HepG2 (cell line): ENCODE results near the gene RASSF4. TPM values are rescaled to one million over a fixed set of nuclear protein-coding genes. Genes with fewer than 3 reads are reported as not detected.
A peak's percentile ranks its signal among the peaks of the same experiment; 100 is the strongest.

Experiments
- DPF2 ChIP-seq: sonication (generic); formaldehyde crosslinking; IDR thresholded peaks from 2 replicates; pipeline ENCODE4 v1.4.0; 2020; ENCODE audit warnings: mild to moderate bottlenecking, low read depth, missing genetic modification reagents, borderline replicate concordance
- KDM1A ChIP-seq: IDR thresholded peaks from 2 replicates; pipeline ENCODE4 v1.6.1; 2016; ENCODE audit warnings: missing compliant biosample characterization
- MEIS2 ChIP-seq: sonication (generic); formaldehyde crosslinking; IDR thresholded peaks from 2 replicates; pipeline ENCODE4 v1.9.0; 2021; ENCODE audit warnings: mild to moderate bottlenecking, missing genetic modification reagents
- REST ChIP-seq, 2 experiments: IDR thresholded peaks; 2 replicates each; pipeline ENCODE4 v1.6.1; 2011 to 2012; ENCODE audit warnings: low read length in 2 of 2, borderline replicate concordance in 1 of 2, low read depth in 1 of 2, mild to moderate bottlenecking in 1 of 2, moderate library complexity in 1 of 2
- RFX3 ChIP-seq: IDR thresholded peaks from 2 replicates; pipeline ENCODE4 v1.6.1; 2016; ENCODE audit warnings: missing biosample characterization, missing genetic modification reagents
- RXRB ChIP-seq: IDR thresholded peaks from 2 replicates; pipeline ENCODE4 v1.6.1; 2016; ENCODE audit warnings: borderline replicate concordance, missing genetic modification reagents, missing compliant biosample characterization
- SALL1 ChIP-seq: sonication (generic); formaldehyde crosslinking; IDR thresholded peaks from 2 replicates; pipeline ENCODE4 v1.8.0; 2022; ENCODE audit warnings: mild to moderate bottlenecking, missing genetic modification reagents
- YEATS4 ChIP-seq: sonication (generic); formaldehyde crosslinking; IDR thresholded peaks from 2 replicates; pipeline ENCODE4 v1.4.0; 2020; ENCODE audit warnings: missing genetic modification reagents, borderline replicate concordance
- ZBTB7B ChIP-seq: sonication (generic); formaldehyde crosslinking; IDR thresholded peaks from 2 replicates; pipeline ENCODE4 v1.4.0; 2020; ENCODE audit warnings: missing genetic modification reagents
- ZNF441 ChIP-seq: sonication (generic); formaldehyde crosslinking; IDR thresholded peaks from 2 replicates; pipeline ENCODE4 v1.7.0; 2021; ENCODE audit warnings: missing genetic modification reagents, borderline replicate concordance
- ZNF558 ChIP-seq: sonication (generic); formaldehyde crosslinking; IDR thresholded peaks from 2 replicates; pipeline ENCODE4 v1.9.0; 2022; ENCODE audit warnings: mild to moderate bottlenecking, missing genetic modification reagents, borderline replicate concordance
- ZNF652 ChIP-seq: IDR thresholded peaks from 2 replicates; pipeline ENCODE4 v1.6.1; 2016; ENCODE audit warnings: low read depth, borderline replicate concordance
- ZNF678 ChIP-seq: sonication (generic); formaldehyde crosslinking; IDR thresholded peaks from 2 replicates; pipeline ENCODE4 v1.4.0; 2020; ENCODE audit warnings: mild to moderate bottlenecking, missing genetic modification reagents
- ZNF761 ChIP-seq: sonication (generic); formaldehyde crosslinking; conservative IDR thresholded peaks from 2 replicates; pipeline ENCODE4 v1.4.0; 2020; ENCODE audit warnings: mild to moderate bottlenecking, missing genetic modification reagents
- polyA plus RNA-seq, 8 experiments: library from polyadenylated mRNA; depleted of rRNA in 3 of 8; stranded (reverse) in 7 of 8; unstranded in 1 of 8; fragments of >200 nt; fragmentation: Illumina TruSeq in 4 of 8; extraction: Trizol in 4 of 8; gene quantifications; 2 replicates each; pipeline versions ENCODE4 v1.2.1 to v1.2.3, GENCODE V29; 2011 to 2016; ENCODE audit warnings: low read depth in 4 of 8, missing spikeins in 1 of 8, mixed read lengths in 1 of 8; ENCODE audit not compliant: insufficient read depth in 1 of 8
- total RNA-seq, 5 experiments: library from RNA; depleted of rRNA; stranded (reverse); fragments of >200 nt; fragmentation: Illumina TruSeq; extraction: Trizol; gene quantifications; 2 replicates each; pipeline ENCODE4 v1.2.3, GENCODE V29; 2016; ENCODE audit warnings: low read depth in 1 of 5
- TF ChIP-seq, protein P1 (sequence below): sonication (generic); formaldehyde crosslinking; IDR thresholded peaks from 2 replicates; pipeline ENCODE4 v1.4.0; 2020; ENCODE audit warnings: mild to moderate bottlenecking, missing genetic modification reagents
- TF ChIP-seq, protein P2 (sequence below): sonication (generic); formaldehyde crosslinking; IDR thresholded peaks from 2 replicates; pipeline ENCODE4 v1.4.0; 2020; ENCODE audit warnings: mild to moderate bottlenecking, missing genetic modification reagents
- TF ChIP-seq, protein P3 (sequence below): fragments of 450-650 bp; IDR thresholded peaks from 2 replicates; pipeline ENCODE4 v1.6.1; 2016

The RASSF4 gene
- total and polyA plus RNA-seq, 2 of the 13 experiments (the other 11 are each of a cell fraction or from before 2014, with no cell fraction given) = 34.0 to 51.7 TPM

DNA sequence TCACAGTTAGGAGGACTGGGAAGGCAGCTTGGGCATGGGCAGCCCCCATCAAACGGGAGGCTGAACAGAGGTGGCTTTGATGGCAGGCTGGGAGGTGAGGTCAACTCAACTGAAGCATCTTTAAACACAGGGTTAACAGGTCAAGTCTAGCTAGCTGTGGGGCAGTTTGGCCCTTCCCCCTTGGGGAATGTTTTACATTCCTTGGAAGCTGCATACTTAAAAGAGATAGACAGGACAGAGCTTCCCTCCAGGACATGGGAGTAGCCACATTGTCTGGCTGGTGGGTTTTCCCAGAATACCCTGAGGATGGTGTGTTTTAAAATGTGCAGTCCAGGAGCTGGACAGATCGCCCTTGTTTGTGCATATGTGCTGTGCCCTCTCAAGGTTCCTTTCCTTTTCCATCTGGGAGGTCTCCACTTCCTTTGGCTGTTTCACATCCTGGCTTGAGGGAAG, 6.8 kb upstream of the RASSF4 start (continued):
- TF ChIP-seq ZNF761 = no peak
- peak; percentile 67 for TF ChIP-seq RXRB (CRISPR knock-in tag)
- no peak for TF ChIP-seq MEIS2 (CRISPR knock-in tag)
- no peak for TF ChIP-seq ZNF441 (CRISPR knock-in tag)
- TF ChIP-seq, protein P1, sequence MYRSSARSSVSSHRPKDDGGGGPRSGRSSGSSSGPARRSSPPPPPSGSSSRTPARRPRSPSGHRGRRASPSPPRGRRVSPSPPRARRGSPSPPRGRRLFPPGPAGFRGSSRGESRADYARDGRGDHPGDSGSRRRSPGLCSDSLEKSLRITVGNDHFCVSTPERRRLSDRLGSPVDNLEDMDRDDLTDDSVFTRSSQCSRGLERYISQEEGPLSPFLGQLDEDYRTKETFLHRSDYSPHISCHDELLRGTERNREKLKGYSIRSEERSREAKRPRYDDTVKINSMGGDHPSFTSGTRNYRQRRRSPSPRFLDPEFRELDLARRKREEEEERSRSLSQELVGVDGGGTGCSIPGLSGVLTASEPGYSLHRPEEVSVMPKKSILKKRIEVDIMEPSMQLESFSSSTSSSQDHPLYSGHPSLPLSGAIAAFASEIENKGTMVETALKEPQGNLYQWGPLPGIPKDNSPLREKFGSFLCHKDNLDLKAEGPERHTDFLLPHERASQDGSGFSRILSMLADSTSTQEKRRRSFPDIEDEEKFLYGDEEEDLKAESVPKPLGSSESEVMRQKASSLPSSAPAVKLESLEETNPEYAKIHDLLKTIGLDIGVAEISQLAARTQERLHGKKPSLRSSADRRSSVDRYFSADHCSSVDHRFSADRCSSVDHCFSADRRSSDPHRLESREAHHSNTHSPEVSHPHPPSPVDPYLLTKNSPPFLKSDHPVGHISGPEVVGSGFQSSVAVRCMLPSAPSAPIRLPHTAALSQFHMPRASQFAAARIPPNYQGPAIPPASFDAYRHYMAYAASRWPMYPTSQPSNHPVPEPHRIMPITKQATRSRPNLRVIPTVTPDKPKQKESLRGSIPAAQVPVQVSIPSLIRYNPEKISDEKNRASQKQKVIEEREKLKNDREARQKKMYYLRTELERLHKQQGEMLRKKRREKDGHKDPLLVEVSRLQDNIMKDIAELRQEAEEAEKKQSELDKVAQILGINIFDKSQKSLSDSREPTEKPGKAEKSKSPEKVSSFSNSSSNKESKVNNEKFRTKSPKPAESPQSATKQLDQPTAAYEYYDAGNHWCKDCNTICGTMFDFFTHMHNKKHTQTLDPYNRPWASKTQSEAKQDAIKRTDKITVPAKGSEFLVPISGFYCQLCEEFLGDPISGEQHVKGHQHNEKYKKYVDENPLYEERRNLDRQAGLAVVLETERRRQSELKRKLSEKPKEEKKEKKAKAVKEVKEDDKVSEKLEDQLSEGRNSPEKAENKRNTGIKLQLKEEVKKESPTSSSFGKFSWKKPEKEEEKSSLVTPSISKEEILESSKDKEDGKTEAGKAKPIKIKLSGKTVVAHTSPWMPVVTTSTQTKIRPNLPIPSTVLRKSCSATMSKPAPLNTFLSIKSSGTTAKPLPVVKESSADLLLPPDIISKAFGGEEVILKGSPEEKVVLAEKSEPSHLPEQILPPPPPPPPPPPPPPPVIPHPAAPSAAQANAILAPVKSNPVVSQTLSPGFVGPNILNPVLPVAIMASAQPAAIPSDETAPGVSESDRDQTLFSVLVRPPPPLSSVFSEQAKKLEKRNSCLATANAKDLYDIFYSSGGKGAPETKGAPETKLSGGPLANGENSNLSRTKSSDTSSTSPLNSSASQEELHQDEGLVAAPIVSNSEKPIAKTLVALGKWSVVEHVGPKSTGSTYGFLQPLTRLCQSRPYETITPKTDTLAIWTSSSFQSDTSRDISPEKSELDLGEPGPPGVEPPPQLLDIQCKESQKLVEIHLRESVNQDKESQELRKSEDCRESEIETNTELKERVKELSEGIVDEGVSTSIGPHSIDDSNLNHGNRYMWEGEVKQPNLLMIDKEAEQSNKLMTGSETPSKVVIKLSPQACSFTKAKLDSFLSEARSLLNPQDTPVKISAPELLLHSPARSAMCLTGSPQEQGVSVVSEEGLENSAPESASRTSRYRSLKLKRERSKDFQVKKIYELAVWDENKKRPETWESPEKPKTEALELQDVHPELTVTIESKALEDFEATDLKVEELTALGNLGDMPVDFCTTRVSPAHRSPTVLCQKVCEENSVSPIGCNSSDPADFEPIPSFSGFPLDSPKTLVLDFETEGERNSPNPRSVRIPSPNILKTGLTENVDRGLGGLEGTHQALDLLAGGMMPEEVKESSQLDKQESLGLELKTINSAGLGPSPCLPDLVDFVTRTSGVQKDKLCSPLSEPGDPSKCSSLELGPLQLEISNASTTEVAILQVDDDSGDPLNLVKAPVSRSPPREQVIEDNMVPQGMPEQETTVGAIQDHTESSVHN (CRISPR knock-in tag) = no peak
- no peak for TF ChIP-seq REST (IDR thresholded peaks at IDR 0.05; ENCODE audit: borderline replicate concordance in 1 of 2, low read depth in 1 of 2, low read length in 2 of 2)
- TF ChIP-seq ZNF652 (CRISPR knock-in tag) = peak; percentile 72; the same call in 1 of the 2 replicates
- TF ChIP-seq, protein P2, sequence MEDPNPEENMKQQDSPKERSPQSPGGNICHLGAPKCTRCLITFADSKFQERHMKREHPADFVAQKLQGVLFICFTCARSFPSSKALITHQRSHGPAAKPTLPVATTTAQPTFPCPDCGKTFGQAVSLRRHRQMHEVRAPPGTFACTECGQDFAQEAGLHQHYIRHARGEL (CRISPR knock-in tag) = no peak
- no peak for TF ChIP-seq ZNF678 (CRISPR knock-in tag)
- no peak for TF ChIP-seq DPF2 (CRISPR knock-in tag)
- TF ChIP-seq ZNF558 = no peak
- TF ChIP-seq ZBTB7B (CRISPR knock-in tag) = peak; percentile 70
- TF ChIP-seq SALL1 (CRISPR knock-in tag) = peak; percentile 48; the same call in 1 of the 2 replicates
- no peak for TF ChIP-seq YEATS4 (CRISPR knock-in tag)
- no peak for TF ChIP-seq KDM1A (CRISPR knock-in tag)
- TF ChIP-seq, protein P3, sequence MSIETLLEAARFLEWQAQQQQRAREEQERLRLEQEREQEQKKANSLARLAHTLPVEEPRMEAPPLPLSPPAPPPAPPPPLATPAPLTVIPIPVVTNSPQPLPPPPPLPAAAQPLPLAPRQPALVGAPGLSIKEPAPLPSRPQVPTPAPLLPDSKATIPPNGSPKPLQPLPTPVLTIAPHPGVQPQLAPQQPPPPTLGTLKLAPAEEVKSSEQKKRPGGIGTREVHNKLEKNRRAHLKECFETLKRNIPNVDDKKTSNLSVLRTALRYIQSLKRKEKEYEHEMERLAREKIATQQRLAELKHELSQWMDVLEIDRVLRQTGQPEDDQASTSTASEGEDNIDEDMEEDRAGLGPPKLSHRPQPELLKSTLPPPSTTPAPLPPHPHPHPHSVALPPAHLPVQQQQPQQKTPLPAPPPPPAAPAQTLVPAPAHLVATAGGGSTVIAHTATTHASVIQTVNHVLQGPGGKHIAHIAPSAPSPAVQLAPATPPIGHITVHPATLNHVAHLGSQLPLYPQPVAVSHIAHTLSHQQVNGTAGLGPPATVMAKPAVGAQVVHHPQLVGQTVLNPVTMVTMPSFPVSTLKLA = no peak
- no peak for TF ChIP-seq RFX3
